ENCODE measurements around the gene CCDC97. TPM values are rescaled to one million over a fixed set of nuclear protein-coding genes. Genes with fewer than 3 reads are reported as not detected.
A peak's percentile ranks its signal among the peaks of the same experiment; 100 is the strongest.

Gene CCDC97
- total RNA-seq, 1 donor from 2014 or later, result 47.3 TPM

GRCh38 chr19:41264581-41265394 lies 45.2 kb upstream of the CCDC97 start:
- H3K27ac Mint-ChIP-seq (ENCODE audit: unreplicated experiment), result peak overlapping the region; percentile 99
- H3K27me3 Mint-ChIP-seq (ENCODE audit: low read depth), result peaks cover 3% of the 10 kb centered on the region
- no peaks in the 10 kb centered on the region for H3K9me3 Mint-ChIP-seq
- peaks cover 39% of the 10 kb centered on the region for H3K4me1 Mint-ChIP-seq
- peak overlapping the region; percentile 96 for H3K4me3 Mint-ChIP-seq
- peak; percentile 39 for DNase-seq (ENCODE audit: low read depth, low spot score)
- peaks cover 3% of the 10 kb centered on the region for H3K36me3 Mint-ChIP-seq (ENCODE audit: low read depth)
- TF ChIP-seq, protein P1, sequence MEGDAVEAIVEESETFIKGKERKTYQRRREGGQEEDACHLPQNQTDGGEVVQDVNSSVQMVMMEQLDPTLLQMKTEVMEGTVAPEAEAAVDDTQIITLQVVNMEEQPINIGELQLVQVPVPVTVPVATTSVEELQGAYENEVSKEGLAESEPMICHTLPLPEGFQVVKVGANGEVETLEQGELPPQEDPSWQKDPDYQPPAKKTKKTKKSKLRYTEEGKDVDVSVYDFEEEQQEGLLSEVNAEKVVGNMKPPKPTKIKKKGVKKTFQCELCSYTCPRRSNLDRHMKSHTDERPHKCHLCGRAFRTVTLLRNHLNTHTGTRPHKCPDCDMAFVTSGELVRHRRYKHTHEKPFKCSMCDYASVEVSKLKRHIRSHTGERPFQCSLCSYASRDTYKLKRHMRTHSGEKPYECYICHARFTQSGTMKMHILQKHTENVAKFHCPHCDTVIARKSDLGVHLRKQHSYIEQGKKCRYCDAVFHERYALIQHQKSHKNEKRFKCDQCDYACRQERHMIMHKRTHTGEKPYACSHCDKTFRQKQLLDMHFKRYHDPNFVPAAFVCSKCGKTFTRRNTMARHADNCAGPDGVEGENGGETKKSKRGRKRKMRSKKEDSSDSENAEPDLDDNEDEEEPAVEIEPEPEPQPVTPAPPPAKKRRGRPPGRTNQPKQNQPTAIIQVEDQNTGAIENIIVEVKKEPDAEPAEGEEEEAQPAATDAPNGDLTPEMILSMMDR (conservative IDR thresholded peaks at IDR 0.05), result no peak

DNA sequence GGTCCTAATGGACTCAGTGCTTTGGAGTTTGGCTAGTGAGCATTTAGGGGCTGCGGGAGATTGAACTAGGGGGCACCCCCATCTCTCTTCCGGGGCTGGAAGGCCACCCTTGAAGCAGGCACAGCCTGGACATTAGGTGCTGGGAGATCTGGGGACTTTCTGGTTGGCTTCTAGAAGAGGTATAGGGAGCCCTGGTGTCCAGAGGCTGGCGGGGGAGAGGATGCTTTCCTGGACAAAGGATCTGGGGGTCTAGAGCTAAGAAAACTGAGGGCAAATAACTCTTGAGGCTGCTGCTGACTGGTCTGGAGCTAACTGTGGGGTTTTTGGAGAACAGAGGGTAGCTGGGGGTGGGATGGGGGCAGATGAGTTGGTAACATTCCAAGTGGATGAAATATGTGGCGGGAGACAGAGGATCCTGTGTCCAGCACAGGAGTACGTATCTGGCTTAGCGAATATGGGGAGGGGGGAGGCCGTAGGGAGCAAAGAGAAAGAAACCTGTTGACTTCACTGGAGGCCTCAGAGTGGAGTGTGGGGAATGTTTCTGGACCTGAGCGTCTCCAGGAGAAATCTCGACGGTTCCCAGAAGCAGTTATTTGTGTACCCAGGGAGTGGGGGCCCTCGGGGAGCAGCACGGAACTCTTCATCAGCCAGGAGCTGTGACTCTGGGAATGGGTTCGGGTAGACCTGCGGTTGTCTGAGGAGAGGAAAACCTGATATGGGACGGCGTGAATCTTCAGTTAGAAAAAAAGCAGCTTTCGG lies 44.4 kb upstream of the CCDC97 start:
- TF ChIP-seq, protein P1 (conservative IDR thresholded peaks at IDR 0.05), result no peak
- peak; percentile 2 for DNase-seq (ENCODE audit: low read depth, low spot score)
- peaks cover 3% of the 10 kb centered on the region for H3K27me3 Mint-ChIP-seq (ENCODE audit: low read depth)
- H3K27ac Mint-ChIP-seq (ENCODE audit: unreplicated experiment), result peak overlapping the region; percentile 99
- H3K36me3 Mint-ChIP-seq (ENCODE audit: low read depth), result peaks cover 3% of the 10 kb centered on the region
- H3K4me1 Mint-ChIP-seq, result peaks cover 39% of the 10 kb centered on the region
- H3K9me3 Mint-ChIP-seq, result no peaks in the 10 kb centered on the region
- peak overlapping the region; percentile 96 for H3K4me3 Mint-ChIP-seq

- Mint-ChIP-seq H3K36me3 (ENCODE audit: low read depth) (peaks cover 16% of the 10 kb centered on the region), H3K27me3 (ENCODE audit: low read depth) (no peaks in the 10 kb centered on the region), H3K9me3 (no peaks in the 10 kb centered on the region), H3K4me3 (no peak overlapping the region), H3K27ac (ENCODE audit: unreplicated experiment) (no peak overlapping the region), H3K4me1 (peaks cover 26% of the 10 kb centered on the region)
- DNase-seq (ENCODE audit: low read depth, low spot score), result no peak
- TF ChIP-seq, protein P1 (conservative IDR thresholded peaks at IDR 0.05), result no peak
These were observed 40.9 kb upstream of the CCDC97 start for GRCh38 chr19:41269055-41269454.

DNA sequence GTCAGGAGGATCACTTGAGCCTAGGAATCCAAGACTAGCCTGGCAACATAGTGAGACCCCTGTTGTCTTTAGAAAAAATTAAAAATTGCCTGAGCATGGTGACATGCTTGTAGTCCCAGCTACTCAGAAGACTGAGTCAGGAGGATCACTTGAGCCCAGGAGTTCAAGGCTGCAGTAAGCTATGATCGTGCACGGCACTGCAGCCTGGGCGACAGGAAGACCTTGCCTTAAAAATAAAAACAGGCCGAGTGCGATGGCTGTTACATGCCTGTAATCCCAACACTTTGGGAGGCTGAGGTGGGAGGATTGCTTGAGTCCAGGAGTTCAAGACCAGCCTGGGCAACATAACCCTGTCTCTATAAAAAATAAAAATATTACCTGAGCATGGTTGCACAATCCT lies 40.4 kb upstream of the CCDC97 start:
- H3K27ac Mint-ChIP-seq (ENCODE audit: unreplicated experiment), result no peak overlapping the region
- no peak for DNase-seq (ENCODE audit: low read depth, low spot score)
- H3K36me3 Mint-ChIP-seq (ENCODE audit: low read depth), result peaks cover 18% of the 10 kb centered on the region
- H3K27me3 Mint-ChIP-seq (ENCODE audit: low read depth), result no peaks in the 10 kb centered on the region
- TF ChIP-seq, protein P1 (conservative IDR thresholded peaks at IDR 0.05), result no peak
- H3K4me3 Mint-ChIP-seq, result no peak overlapping the region
- no peaks in the 10 kb centered on the region for H3K9me3 Mint-ChIP-seq
- peaks cover 26% of the 10 kb centered on the region for H3K4me1 Mint-ChIP-seq

DNA sequence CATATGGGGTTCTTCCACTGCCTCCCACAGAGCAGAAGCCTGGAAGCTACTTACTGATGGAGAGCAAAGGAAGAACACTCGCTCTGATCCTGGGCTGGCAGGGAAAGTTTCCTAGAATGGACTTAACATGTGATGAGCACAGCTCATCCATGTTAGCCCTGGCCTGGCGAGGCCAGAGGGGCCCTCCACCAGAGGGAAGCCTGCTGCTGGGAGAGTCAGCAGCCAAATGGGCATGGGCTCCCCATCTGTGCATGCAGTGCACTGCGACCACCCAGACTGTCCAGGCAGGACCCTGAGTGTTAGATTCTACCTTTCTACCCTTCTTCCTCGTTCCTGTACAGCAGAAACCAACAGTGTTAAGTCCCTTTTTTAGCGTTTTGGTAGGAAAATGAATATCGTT lies 36.9 kb upstream of the CCDC97 start:
- no peak for DNase-seq (ENCODE audit: low read depth, low spot score)
- TF ChIP-seq, protein P1 (conservative IDR thresholded peaks at IDR 0.05), result no peak
- Mint-ChIP-seq H3K4me1 (no peaks in the 10 kb centered on the region), H3K36me3 (ENCODE audit: low read depth) (peaks cover 27% of the 10 kb centered on the region), H3K27ac (ENCODE audit: unreplicated experiment) (no peak overlapping the region), H3K9me3 (no peaks in the 10 kb centered on the region), H3K27me3 (ENCODE audit: low read depth) (no peaks in the 10 kb centered on the region), H3K4me3 (no peak overlapping the region)

Measured in neural crest cell (in vitro differentiated cells).